SIG-M5 treated with dmso at 0.1 percent for 504 hours (cell line): Measurements from ENCODE around the gene MAP2K3.
"Not testable (repeated sequence)": the region's sequence is repeated elsewhere in the genome, so short reads cannot be mapped to it uniquely, and the experiment has no call there.

Source experiments
- DNase-seq: peaks from one replicate; lab custom pipeline; 2025; ENCODE audit not compliant: unreplicated experiment; lab: John Stamatoyannopoulos, UW

MAP2K3 gene

DNA sequence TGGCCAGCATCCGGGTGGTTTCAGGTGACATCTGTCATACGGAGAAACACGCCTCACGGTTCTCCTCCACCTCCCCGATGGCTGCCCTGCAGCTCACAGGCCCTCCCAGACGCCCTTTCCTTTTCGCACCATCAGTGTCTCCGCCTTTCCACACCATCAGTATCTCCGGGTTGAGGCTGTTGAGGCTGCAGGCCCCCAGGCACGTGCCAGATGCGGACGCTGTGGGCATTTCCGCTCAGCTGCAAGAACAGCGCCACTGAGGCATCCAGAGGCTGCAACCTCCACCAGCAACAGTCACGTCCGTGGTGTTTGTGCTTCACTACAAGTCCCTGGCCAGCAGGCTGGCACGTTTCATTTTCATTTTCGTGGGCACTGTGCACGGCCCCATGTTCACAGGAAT, 66.0 kb downstream of the MAP2K3 start:
- DNase-seq, result not testable (repeated sequence)

DNA sequence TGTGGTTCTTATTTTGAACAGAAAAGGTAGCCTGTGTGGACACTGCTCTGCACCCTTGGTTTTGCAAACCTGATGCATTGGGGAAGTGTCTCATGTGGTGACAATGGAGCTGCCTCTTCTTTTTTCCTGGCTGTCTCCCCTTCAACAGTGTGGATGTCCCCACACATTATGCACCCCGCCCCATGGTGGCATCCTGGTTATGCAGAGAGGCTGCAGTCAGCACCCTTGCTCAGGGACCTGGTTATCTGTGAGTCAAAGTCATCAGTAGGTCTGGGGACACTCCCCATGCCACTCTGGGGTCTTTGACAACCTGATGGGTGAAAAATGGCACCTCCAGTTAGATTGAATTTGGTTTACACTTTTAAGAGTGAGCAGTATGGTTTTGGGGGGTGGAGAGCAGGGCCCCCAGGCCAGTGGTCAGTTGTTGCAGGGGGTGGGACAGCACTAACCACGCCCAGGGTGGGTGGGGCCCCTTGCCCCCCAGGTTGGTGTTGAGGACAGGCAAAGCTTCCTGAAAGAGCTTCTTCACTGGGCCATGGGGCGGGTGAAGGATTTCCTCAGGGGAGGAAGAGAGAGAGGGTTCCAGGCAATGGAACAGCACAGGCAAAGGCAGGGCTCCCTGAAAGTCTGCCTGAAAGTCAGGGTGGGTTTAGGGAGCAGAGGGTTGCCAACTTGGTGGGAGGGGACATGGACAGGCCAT, 67.0 kb downstream of the MAP2K3 start:
- no peak for DNase-seq

- DNase-seq, result no peak
Measured at GRCh38 chr17:21352221-21352980, 67.9 kb downstream of the MAP2K3 start.

GRCh38 chr17:21352981-21353265, 68.4 kb downstream of the MAP2K3 start:
- DNase-seq, result no peak

GRCh38 chr17:21353326-21354010, 69.0 kb downstream of the MAP2K3 start:
- DNase-seq, result no peak

DNA sequence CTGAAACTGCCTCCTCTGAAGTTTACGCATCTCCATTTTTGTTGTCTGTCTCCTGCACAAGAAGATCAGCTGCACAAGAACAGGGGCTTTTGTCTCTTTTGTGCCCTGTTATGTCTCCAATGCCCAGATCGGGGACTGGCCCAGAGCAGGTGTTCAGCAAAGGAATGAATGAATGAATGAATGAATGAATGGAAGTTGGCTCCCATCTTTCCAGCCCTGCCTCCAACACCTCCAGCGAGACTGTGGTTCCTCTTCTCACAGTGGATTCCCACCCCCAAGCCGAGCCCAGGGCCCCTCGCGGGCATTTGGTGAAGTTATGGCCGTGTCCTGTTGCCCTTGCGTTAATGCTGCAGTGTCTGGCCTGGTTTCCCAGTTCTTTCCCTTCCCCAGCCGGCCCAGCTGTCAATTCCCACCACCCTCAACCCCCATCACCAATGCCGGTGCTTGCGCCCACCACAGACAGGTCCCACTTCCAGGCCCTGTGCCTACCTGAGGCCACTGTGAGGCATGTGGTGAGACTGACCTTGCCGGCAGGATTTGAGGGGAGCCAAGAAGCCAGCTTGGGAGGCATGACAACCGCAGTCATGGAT, 70.4 kb downstream of the MAP2K3 start:
- no peak for DNase-seq

- DNase-seq, result no peak
Measured at GRCh38 chr17:21355586-21355985, 71.1 kb downstream of the MAP2K3 start.

GRCh38 chr17:21356537-21357127, 72.1 kb downstream of the MAP2K3 start:
- no peak for DNase-seq

DNA sequence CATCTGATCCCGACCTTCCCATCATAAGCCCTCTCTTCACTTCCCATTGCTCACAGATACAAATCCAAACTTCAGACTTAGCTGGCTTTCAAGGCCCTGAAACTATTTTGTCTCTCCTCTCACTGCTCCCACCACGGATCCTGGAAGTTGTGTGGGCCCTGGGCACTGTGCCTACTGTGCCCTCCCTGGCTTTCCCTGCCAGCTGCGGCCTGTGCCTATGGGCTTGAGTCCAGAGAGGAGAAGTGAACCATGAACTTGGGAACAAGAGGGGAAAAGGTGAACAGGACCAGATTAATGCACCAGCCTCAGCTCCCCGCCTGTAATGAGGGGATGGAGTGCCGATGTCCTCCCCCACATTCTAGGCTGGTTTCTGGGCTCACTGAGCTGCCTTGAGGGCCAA, 72.8 kb downstream of the MAP2K3 start:
- DNase-seq, result no peak

GRCh38 chr17:21357696-21358656, 73.5 kb downstream of the MAP2K3 start:
- DNase-seq, result no peak

DNA sequence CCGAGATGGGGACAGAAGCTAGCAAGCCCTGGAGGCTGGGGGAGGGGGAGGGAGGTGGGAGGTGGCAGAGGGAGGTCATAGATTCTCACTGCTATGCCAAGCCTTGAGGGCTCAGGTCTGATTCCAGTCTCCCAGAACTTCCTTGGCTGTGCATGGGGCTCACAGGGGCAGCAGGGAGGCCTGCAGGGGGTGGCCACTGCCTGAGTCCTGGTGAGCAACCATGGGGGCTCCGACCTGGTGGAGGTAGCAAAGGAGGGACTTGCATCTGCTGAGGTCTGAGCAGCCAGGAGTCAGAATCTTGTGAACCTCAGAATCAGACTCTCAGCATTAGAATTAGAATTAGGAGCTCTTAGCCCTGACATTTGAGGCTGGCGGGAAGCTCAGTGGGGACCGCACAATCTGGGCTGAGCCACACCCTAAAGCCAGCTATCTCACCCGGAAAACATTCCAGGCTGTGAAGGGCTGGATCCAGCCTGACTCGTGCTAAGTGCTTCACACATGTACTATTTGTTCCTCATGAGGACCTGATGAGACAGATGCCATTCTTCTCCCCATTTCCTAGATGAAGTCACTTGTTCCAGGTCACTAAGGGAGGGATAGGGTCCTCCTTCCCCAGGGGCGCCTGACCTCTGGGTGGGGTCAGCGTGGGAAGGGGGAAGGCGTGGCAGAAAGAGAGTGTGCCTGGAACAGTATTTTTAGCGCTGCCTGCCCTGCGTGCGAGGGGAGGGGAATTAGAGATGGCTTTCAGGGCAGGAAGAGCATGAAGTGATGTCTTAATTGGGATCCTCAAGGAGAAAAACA, 74.4 kb downstream of the MAP2K3 start:
- DNase-seq, result no peak

DNA sequence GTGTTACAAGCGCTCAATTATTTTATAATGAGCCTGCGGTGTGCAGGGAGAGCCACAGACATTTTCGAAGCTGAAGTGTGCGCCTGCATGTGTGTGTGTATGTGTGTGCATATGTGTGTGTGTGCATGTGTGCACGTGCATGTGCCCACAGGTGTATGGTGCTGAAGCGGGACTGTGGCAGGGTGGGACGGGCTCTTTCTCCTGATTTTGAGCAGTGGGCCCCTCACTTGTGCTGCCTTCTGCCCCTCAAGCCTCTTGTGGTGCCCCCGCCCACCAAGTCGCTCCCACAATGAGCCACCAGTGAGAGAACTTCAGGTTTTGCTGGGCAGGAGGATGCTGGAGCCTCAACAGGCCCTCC, 75.0 kb downstream of the MAP2K3 start:
- DNase-seq, result no peak

DNA sequence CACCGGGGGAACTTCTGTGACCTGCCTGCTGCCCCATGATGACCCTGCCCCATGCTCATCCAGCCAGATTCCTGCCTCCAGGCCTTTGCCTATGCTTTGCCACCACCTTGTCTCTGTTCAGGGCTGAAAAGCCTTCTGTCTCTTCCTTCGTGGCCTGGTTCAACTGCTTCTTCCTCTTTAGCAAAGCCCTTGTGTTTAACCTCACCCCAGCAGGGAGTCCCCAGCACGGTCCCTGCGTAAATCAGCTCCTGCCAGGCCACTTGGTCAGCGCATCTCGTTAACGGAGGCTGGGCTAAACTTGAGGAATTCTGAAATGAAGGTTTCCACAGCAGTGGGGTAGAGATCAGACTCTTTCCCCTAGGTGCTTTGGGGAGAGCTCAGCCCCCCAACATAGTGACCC, 75.5 kb downstream of the MAP2K3 start:
- peak; percentile 27 for DNase-seq

DNA sequence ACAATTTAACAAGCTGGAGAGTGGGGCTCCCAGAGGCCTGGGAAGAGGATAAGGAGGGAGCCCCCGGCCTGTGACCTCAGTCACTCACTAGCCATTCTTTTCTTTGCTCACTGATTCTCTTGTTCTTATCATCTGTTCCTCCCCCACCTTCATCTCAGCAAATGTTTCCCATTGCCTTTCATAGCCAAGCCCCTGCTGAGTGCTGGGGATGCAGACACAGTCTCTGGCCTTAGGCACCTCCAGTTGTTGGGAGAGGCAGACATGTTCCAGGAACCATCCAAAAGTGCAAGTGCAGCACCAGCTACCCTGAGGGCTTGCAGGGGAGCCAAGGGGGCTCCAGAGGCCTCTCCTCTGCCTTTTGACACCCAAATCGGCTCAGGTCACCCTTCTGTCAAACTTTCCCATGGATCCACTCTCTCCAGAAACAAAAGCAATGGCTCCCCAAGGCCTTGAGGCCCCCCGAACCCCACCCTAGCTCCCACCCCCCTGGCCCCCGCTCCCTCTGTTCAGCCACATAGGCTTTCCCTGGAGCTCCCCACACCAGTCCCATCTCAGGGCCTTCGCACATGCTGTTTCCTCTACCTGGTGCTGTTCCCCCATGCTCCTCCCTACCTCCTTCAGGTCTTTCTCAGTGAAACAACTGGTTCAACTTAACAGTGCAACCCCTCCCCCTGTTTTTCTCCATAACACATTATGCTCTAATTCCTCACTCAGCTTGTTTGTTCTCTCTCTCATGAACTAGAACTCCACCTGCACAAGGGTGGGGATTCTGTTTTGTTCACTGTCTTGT, 76.7 kb downstream of the MAP2K3 start:
- no peak for DNase-seq

DNA sequence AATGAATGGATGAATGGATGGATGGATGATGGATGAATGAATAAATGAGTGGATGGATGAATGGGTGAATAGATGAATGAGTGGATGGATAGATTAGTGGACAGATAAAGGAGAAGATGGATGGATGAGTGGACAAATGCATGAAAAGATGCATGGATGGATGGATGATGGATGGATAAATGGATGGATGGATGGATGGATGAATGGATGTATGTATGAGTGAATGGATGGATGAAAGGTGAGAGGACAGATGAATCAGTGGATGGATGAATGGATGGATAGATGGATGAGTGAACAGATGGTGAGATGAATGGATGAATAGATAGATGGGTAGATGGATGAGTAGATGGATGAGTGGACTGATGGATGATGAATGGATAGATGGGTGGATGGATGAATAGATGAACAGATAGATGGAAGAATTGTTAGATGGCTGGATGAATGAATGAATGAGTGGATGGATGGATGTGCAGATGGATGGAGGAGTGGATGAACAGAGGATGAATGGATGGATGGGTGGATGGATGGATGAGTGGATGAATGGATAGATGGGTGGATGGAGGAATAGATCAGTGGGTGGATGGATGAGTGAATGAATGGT, 77.9 kb downstream of the MAP2K3 start:
- no peak for DNase-seq

GRCh38 chr17:21363776-21364642, 79.5 kb downstream of the MAP2K3 start:
- no peak for DNase-seq
